NCI-H2196 (cell line): ENCODE measurements around the gene DSP.

Source experiments
- DNase-seq: peaks from one replicate; lab custom pipeline; 2025; ENCODE audit not compliant: unreplicated experiment; lab: John Stamatoyannopoulos, UW

The DSP gene

GRCh38 chr6:7559651-7560385, 18.3 kb downstream of the DSP start:
- no peak for DNase-seq

- DNase-seq: peak; percentile 98
These were observed 19.9 kb downstream of the DSP start for GRCh38 chr6:7561153-7561964.

DNA sequence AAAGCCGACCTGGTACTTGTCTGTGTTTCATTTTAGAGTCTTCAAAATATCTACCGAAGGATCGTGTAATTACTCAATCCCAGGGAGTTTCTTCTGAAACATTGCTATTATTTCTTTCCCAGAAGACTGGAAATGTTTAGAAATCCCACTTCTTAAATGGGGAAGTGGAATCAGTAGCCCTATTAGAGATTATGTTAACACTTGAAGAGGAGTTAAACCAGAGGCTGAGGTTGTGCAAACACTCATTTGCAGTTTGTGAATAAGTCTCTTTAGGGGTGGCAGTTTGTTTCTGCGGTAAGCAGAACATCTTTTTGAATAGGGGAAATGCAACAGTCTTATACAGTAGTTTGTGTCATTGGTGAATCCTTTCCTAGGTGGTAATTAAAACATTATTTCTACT, 21.3 kb downstream of the DSP start:
- DNase-seq: no peak

GRCh38 chr6:7566107-7566506, 24.6 kb downstream of the DSP start:
- no peak for DNase-seq

GRCh38 chr6:7566617-7567173, 25.2 kb downstream of the DSP start:
- DNase-seq: no peak

- DNase-seq: no peak
These were observed 26.6 kb downstream of the DSP start for GRCh38 chr6:7568021-7568420.

GRCh38 chr6:7569082-7569481, 27.6 kb downstream of the DSP start:
- DNase-seq: no peak

DNA sequence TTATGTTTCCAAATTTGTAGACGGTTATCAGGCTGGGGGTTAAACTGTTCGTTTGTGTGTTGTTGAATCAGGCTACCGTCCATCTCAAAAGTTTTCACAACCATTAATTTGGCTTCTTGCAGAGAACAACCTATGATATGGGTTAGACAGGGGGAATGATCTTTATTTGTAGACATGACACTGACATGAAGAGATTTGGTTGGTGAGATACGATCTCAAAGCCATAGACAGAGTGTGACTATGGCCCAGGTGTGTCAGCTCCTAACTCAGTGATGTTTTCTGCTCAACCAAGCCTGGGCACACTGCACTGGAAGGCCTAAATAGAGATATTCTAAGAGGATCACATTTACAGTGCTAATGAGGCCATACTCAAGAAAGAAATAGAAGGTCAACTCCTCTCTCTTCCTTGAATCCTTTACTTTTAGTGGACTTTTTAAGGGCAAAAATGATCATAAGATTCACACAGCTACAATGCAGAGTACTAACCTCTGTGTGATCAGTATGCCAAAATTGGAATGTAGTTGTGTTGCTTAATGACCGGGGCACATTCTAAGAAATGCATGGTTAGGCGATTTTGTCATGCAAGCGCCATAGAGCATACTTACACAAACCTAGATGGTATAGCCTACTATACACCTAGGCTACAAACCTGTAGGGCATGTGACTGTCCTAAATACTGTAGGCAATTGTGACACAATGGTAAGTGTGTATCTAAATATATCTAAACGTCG, 30.9 kb downstream of the DSP start:
- DNase-seq: no peak

DNA sequence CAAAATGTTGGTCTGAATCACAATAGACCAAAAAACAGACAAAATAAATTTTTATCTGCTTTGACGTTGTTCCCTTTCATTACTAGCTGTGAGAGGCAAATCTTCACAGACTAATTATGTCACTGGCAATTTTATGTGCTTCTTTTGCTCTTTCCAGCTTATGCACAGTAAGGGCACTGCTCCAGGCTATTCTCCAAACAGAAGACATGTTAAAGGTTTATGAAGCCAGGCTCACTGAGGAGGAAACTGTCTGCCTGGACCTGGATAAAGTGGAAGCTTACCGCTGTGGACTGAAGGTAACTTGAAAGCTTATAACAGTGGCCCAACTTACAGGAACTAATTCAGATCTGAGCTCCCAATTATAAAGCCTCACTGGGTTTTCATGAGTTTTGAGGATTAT, 33.0 kb downstream of the DSP start:
- DNase-seq: no peak

DNA sequence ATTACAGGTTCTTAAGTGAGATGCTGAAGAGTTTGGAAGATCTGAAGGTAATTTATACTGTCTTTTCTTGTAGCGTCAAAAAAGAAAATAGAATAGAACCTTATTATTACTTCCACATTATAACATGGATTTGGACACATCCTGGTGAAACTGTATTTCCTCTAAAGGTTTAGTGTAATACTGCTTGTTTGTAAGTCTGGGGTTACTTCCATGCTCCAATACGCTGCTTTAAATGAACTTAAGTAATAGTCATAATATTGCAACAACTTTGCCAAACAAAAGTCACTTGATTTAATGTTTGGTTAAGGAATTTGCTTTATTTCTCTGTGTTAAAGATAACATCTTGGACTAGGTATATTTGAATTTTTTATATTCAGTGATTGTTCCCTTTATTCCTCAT, 37.0 kb downstream of the DSP start:
- DNase-seq: no peak

- no peak for DNase-seq
These were observed 37.5 kb downstream of the DSP start for GRCh38 chr6:7578931-7579330.

- no peak for DNase-seq
These were observed 38.4 kb downstream of the DSP start for GRCh38 chr6:7579851-7580250.

DNA sequence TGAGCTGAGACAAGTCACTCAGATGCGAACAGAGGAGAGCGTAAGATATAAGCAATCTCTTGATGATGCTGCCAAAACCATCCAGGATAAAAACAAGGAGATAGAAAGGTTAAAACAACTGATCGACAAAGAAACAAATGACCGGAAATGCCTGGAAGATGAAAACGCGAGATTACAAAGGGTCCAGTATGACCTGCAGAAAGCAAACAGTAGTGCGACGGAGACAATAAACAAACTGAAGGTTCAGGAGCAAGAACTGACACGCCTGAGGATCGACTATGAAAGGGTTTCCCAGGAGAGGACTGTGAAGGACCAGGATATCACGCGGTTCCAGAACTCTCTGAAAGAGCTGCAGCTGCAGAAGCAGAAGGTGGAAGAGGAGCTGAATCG, 39.1 kb downstream of the DSP start:
- DNase-seq: no peak

DNA sequence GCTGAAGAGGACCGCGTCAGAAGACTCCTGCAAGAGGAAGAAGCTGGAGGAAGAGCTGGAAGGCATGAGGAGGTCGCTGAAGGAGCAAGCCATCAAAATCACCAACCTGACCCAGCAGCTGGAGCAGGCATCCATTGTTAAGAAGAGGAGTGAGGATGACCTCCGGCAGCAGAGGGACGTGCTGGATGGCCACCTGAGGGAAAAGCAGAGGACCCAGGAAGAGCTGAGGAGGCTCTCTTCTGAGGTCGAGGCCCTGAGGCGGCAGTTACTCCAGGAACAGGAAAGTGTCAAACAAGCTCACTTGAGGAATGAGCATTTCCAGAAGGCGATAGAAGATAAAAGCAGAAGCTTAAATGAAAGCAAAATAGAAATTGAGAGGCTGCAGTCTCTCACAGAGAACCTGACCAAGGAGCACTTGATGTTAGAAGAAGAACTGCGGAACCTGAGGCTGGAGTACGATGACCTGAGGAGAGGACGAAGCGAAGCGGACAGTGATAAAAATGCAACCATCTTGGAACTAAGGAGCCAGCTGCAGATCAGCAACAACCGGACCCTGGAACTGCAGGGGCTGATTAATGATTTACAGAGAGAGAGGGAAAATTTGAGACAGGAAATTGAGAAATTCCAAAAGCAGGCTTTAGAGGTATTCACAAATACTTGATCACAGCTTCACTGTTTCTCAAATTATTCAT, 39.6 kb downstream of the DSP start:
- no peak for DNase-seq

- DNase-seq: no peak
These were observed 43.9 kb downstream of the DSP start for GRCh38 chr6:7585287-7585930.

DNA sequence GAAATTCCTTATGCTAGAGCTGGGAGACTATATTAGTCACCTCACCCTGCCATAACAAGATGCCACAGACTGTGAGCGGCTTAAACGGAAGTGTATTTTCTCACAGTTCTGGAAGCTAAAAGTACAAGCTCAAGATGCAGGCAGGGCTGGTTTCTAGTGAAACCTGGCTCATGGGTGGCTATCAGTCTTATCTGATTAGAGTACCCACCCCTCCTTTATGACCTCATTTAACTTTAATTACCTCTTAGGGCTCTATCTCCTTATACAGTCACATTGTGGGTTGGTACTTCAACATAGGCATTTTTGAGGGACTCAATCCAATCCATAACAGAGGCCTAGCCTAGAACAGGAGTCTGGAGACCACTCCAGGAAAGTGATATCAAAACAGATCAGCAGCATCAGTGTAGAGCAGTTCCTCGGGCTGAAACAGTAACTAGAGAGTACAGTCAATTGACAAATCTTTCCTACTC, 46.2 kb downstream of the DSP start:
- DNase-seq: no peak

GRCh38 chr6:7588506-7588905, 47.0 kb downstream of the DSP start:
- DNase-seq: no peak

- no peak for DNase-seq
These were observed 47.8 kb downstream of the DSP start for GRCh38 chr6:7589221-7589620.

DNA sequence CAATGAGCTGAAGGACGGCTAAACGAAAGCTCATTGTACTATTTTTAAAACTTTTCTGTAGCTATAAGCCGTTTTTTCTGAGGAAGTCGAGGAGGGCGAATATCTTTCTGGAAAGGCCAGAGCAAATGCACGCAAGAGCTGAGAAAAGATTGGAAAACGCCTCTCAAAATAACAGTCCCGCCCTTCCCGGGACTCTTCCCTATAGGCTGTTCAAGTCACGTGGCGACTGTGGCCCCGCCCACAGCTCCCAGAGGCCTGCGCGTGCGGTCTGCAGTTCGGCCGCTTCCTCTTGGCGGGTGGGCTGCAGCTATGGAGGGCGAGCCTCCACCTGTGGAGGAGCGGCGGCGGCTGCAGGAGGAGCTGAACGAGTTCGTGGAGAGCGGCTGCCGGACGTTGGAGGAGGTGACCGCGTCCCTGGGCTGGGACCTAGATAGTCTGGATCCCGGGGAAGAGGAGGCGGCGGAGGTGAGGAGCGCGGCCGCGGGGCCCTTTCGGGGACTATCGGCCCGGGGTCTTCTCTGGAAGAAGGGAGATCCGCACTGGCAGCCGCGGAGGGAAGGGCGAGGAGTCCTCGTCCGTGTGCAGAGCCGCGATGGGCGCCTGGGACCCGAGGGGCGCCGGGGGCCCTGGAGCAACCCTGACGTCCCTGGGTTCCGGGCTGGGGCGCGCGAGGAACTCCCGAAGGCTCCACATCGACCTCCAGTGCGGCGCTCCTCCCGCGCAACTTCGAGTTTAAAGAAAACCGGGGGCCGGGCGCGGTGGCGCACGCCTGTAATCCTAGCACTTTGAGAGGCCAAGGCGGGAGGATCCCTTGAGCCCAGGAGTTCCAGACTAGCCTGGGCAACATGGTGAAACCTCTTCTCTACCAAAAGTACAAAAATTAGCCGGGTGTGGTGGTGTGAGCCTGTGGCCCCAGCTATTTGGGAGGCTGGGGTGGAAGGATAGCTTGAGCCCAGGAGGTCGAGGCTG, 48.8 kb downstream of the DSP start, which contains the start of gene SNRNP48:
SNRNP48 (plus strand) TSS at position 250 of the 969 bp plus-strand sequence; CDS start at position 310, 60 bp downstream.
- peak; percentile 95 for DNase-seq
